NB4 (cell line): Measurements from ENCODE around the gene NAALADL2.

Source experiments
- MYC ChIP-seq: IDR thresholded peaks from 2 replicates; pipeline ENCODE4 v1.6.1; 2011; ENCODE audit warnings: low read depth, low read length
- POLR2A ChIP-seq: IDR thresholded peaks from 2 replicates; pipeline ENCODE4 v1.6.1; 2011; ENCODE audit warnings: mild to moderate bottlenecking; ENCODE audit not compliant: insufficient read length; ENCODE audit errors: extremely low read depth
- TF ChIP-seq, protein P1 (sequence below): IDR thresholded peaks from one replicate; pipeline ENCODE4 v1.5.1; 2012; ENCODE audit warnings: low read depth, low read length
- TF ChIP-seq, protein P2 (sequence below): IDR thresholded peaks from 2 replicates; pipeline ENCODE4 v1.6.1; 2011; ENCODE audit warnings: low read depth, low read length

GRCh38 chr3:175311404-175311803 lies 452.3 kb downstream of the NAALADL2 start:
- no peak for TF ChIP-seq POLR2A
- TF ChIP-seq, protein P1, sequence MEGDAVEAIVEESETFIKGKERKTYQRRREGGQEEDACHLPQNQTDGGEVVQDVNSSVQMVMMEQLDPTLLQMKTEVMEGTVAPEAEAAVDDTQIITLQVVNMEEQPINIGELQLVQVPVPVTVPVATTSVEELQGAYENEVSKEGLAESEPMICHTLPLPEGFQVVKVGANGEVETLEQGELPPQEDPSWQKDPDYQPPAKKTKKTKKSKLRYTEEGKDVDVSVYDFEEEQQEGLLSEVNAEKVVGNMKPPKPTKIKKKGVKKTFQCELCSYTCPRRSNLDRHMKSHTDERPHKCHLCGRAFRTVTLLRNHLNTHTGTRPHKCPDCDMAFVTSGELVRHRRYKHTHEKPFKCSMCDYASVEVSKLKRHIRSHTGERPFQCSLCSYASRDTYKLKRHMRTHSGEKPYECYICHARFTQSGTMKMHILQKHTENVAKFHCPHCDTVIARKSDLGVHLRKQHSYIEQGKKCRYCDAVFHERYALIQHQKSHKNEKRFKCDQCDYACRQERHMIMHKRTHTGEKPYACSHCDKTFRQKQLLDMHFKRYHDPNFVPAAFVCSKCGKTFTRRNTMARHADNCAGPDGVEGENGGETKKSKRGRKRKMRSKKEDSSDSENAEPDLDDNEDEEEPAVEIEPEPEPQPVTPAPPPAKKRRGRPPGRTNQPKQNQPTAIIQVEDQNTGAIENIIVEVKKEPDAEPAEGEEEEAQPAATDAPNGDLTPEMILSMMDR: no peak
- TF ChIP-seq, protein P2, sequence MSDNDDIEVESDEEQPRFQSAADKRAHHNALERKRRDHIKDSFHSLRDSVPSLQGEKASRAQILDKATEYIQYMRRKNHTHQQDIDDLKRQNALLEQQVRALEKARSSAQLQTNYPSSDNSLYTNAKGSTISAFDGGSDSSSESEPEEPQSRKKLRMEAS: no peak
- TF ChIP-seq MYC: no peak
